ENCODE measurements around the gene MALL. TPM values are rescaled to one million over a fixed set of nuclear protein-coding genes. Genes with fewer than 3 reads are reported as not detected.

The MALL gene
- total RNA-seq, 1 donor, result 5.1 TPM

GRCh38 chr2:110124038-110124825 lies 8.6 kb upstream of the MALL start:
- no peaks in the 10 kb centered on the region for H4K20me1 ChIP-seq (ENCODE audit: insufficient read depth, low read length)
- no peaks in the 10 kb centered on the region for H3K9me3 ChIP-seq (ENCODE audit: low read depth, low read length)
- no peaks in the 10 kb centered on the region for H3K27me3 ChIP-seq (ENCODE audit: insufficient read depth, low read length)
- H3K79me2 ChIP-seq (ENCODE audit: insufficient read depth, low read length), result no peaks in the 10 kb centered on the region
- no peaks in the 10 kb centered on the region for H3K36me3 ChIP-seq (ENCODE audit: insufficient read depth, low read length)
- H3K4me3 ChIP-seq (ENCODE audit: insufficient read depth, low read length), result no peak overlapping the region
- no peak for DNase-seq (ENCODE audit: insufficient read length, low spot score, missing footprints)
- peaks cover 29% of the 10 kb centered on the region for H3K4me1 ChIP-seq (ENCODE audit: insufficient read depth, low read length)
- H3K27ac ChIP-seq (ENCODE audit: low read depth, low read length), result peak overlapping the region; percentile 72
- TF ChIP-seq, protein P1, sequence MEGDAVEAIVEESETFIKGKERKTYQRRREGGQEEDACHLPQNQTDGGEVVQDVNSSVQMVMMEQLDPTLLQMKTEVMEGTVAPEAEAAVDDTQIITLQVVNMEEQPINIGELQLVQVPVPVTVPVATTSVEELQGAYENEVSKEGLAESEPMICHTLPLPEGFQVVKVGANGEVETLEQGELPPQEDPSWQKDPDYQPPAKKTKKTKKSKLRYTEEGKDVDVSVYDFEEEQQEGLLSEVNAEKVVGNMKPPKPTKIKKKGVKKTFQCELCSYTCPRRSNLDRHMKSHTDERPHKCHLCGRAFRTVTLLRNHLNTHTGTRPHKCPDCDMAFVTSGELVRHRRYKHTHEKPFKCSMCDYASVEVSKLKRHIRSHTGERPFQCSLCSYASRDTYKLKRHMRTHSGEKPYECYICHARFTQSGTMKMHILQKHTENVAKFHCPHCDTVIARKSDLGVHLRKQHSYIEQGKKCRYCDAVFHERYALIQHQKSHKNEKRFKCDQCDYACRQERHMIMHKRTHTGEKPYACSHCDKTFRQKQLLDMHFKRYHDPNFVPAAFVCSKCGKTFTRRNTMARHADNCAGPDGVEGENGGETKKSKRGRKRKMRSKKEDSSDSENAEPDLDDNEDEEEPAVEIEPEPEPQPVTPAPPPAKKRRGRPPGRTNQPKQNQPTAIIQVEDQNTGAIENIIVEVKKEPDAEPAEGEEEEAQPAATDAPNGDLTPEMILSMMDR (IDR thresholded peaks at IDR 0.05; ENCODE audit: extremely low read depth, low read depth, low read length), result no peak
- H2AFZ ChIP-seq (ENCODE audit: low read length), result peak overlapping the region; percentile 23
- H3K4me2 ChIP-seq (ENCODE audit: insufficient read depth, low read length), result no peak overlapping the region

DNA sequence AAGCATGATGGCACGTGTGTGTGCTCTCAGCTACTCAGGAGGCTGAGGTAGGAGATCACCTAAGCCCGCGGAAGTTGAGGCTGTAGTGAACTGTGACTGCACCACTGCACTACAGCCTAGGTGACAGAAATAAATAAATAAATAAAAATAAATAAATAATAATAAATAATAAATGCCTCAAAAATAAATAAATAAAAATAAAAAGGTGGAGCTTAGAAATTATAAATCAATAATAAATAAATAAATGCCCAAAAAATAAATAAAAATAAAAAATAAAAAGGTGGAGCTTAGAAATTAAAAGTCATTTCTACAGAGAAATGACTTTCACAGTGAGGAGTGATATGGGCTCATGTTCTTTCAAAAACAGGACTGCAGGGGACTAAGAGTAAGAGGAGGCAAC lies 6.0 kb upstream of the MALL start:
- no peaks in the 10 kb centered on the region for H4K20me1 ChIP-seq (ENCODE audit: insufficient read depth, low read length)
- no peak overlapping the region for H2AFZ ChIP-seq (ENCODE audit: low read length)
- no peaks in the 10 kb centered on the region for H3K79me2 ChIP-seq (ENCODE audit: insufficient read depth, low read length)
- TF ChIP-seq, protein P1 (IDR thresholded peaks at IDR 0.05; ENCODE audit: extremely low read depth, low read depth, low read length), result no peak
- H3K36me3 ChIP-seq (ENCODE audit: insufficient read depth, low read length), result no peaks in the 10 kb centered on the region
- no peaks in the 10 kb centered on the region for H3K9me3 ChIP-seq (ENCODE audit: low read depth, low read length)
- no peak overlapping the region for H3K27ac ChIP-seq (ENCODE audit: low read depth, low read length)
- DNase-seq (ENCODE audit: insufficient read length, low spot score, missing footprints), result no peak
- H3K4me1 ChIP-seq (ENCODE audit: insufficient read depth, low read length), result peaks cover 24% of the 10 kb centered on the region
- H3K4me3 ChIP-seq (ENCODE audit: insufficient read depth, low read length), result no peak overlapping the region
- no peaks in the 10 kb centered on the region for H3K27me3 ChIP-seq (ENCODE audit: insufficient read depth, low read length)
- H3K4me2 ChIP-seq (ENCODE audit: insufficient read depth, low read length), result no peak overlapping the region

- H3K79me2 ChIP-seq (ENCODE audit: insufficient read depth, low read length), result no peaks in the 10 kb centered on the region
- H3K4me2 ChIP-seq (ENCODE audit: insufficient read depth, low read length), result peak overlapping the region; percentile 27
- peaks cover 25% of the 10 kb centered on the region for H3K4me1 ChIP-seq (ENCODE audit: insufficient read depth, low read length)
- no peak for DNase-seq (ENCODE audit: insufficient read length, low spot score, missing footprints)
- no peak overlapping the region for H3K27ac ChIP-seq (ENCODE audit: low read depth, low read length)
- H3K27me3 ChIP-seq (ENCODE audit: insufficient read depth, low read length), result no peaks in the 10 kb centered on the region
- H4K20me1 ChIP-seq (ENCODE audit: insufficient read depth, low read length), result no peaks in the 10 kb centered on the region
- no peak overlapping the region for H3K4me3 ChIP-seq (ENCODE audit: insufficient read depth, low read length)
- H3K36me3 ChIP-seq (ENCODE audit: insufficient read depth, low read length), result no peaks in the 10 kb centered on the region
- peak overlapping the region; percentile 60 for H2AFZ ChIP-seq (ENCODE audit: low read length)
- H3K9me3 ChIP-seq (ENCODE audit: low read depth, low read length), result no peaks in the 10 kb centered on the region
- TF ChIP-seq, protein P1 (IDR thresholded peaks at IDR 0.05; ENCODE audit: extremely low read depth, low read depth, low read length), result no peak
These were observed 5.4 kb upstream of the MALL start for GRCh38 chr2:110121052-110121334.

GRCh38 chr2:110120171-110121051 lies 4.8 kb upstream of the MALL start:
- TF ChIP-seq, protein P1 (IDR thresholded peaks at IDR 0.05; ENCODE audit: extremely low read depth, low read depth, low read length), result no peak
- Histone ChIP-seq H2AFZ (ENCODE audit: low read length) (peak overlapping the region; percentile 60), H3K27ac (ENCODE audit: low read depth, low read length) (no peak overlapping the region), H3K4me1 (ENCODE audit: insufficient read depth, low read length) (peaks cover 21% of the 10 kb centered on the region), H3K36me3 (ENCODE audit: insufficient read depth, low read length) (no peaks in the 10 kb centered on the region), H3K4me2 (ENCODE audit: insufficient read depth, low read length) (peak overlapping the region; percentile 27), H4K20me1 (ENCODE audit: insufficient read depth, low read length) (no peaks in the 10 kb centered on the region), H3K79me2 (ENCODE audit: insufficient read depth, low read length) (no peaks in the 10 kb centered on the region), H3K9me3 (ENCODE audit: low read depth, low read length) (no peaks in the 10 kb centered on the region), H3K27me3 (ENCODE audit: insufficient read depth, low read length) (peaks cover 4% of the 10 kb centered on the region), H3K4me3 (ENCODE audit: insufficient read depth, low read length) (no peak overlapping the region)
- DNase-seq (ENCODE audit: insufficient read length, low spot score, missing footprints), result no peak

Data from osteoblast (primary cell).